A549 (cell line): ENCODE measurements around the gene PBRM1.

Experiments used
- BCL3 ChIP-seq: fragments of >200 bp; sonication (Bioruptor Twin); formaldehyde crosslinking; IDR thresholded peaks from 3 replicates; pipeline ENCODE4 v1.6.1; 2016
- BHLHE40 ChIP-seq: IDR thresholded peaks from 2 replicates; pipeline ENCODE4 v1.6.1; 2012; ENCODE audit warnings: low read depth, low read length, inconsistent platforms
- CEBPB ChIP-seq, 2 experiments: fragments of >200 bp in 1 of 2; sonication (Bioruptor Twin) in 1 of 2; formaldehyde crosslinking in 1 of 2; IDR thresholded peaks; 2 replicates each; pipeline ENCODE4 v1.6.1; 2012 to 2016
- EP300 ChIP-seq, 2 experiments: fragments of >200 bp; sonication (Bioruptor Twin); formaldehyde crosslinking; IDR thresholded peaks; 2 replicates in 1 of 2; 3 replicates in 1 of 2; pipeline ENCODE4 v1.6.1; 2016 to 2017
- HMGXB4 ChIP-seq: fragments of 250-450 bp; sonication (Bioruptor Pico); IDR thresholded peaks from 2 replicates; pipeline ENCODE4 v1.5.0; 2021; ENCODE audit warnings: mild to moderate bottlenecking, moderate library complexity, borderline replicate concordance
- JUNB ChIP-seq: fragments of >200 bp; sonication (Bioruptor Twin); formaldehyde crosslinking; IDR thresholded peaks from 2 replicates; pipeline ENCODE4 v1.6.1; 2016
- MYC ChIP-seq: IDR thresholded peaks from 2 replicates; pipeline ENCODE4 v1.6.1; 2012; ENCODE audit warnings: mild to moderate bottlenecking, inconsistent platforms, low read length, improper control_type of control experiment, borderline replicate concordance
- NR3C1 ChIP-seq: fragments of >200 bp; sonication (Bioruptor Twin); formaldehyde crosslinking; IDR thresholded peaks from 3 replicates; pipeline ENCODE4 v1.6.1; 2017
- POLR2A ChIP-seq: IDR thresholded peaks from 2 replicates; pipeline ENCODE4 v1.6.1; 2012; ENCODE audit warnings: mild to moderate bottlenecking, low read length
- POLR2AphosphoS2 ChIP-seq: conservative IDR thresholded peaks from 2 replicates; pipeline ENCODE4 v1.6.1; 2012; ENCODE audit warnings: low read length, improper control_type of control experiment, inconsistent platforms
- ZC3H11A ChIP-seq: fragments of 450-650 bp; IDR thresholded peaks from 2 replicates; pipeline ENCODE4 v1.6.1; 2014; ENCODE audit warnings: antibody characterized with exemption, mild to moderate bottlenecking
- ZNF302 ChIP-seq: fragments of 250-450 bp; sonication (Bioruptor Pico); IDR thresholded peaks from 2 replicates; pipeline ENCODE4 v1.9.0; 2021; ENCODE audit warnings: inconsistent platforms, mild to moderate bottlenecking, moderate library complexity
- TF ChIP-seq, protein P1 (sequence below): fragments of >200 bp; sonication (Bioruptor Twin); formaldehyde crosslinking; IDR thresholded peaks from 3 replicates; pipeline ENCODE4 v1.5.1; 2016
- TF ChIP-seq, protein P2 (sequence below): fragments of 200-600 bp; sonication (generic); IDR thresholded peaks from 2 replicates; pipeline ENCODE4 v1.6.1; 2016; ENCODE audit warnings: antibody characterized with exemption, mild to moderate bottlenecking, moderate library complexity

DNA sequence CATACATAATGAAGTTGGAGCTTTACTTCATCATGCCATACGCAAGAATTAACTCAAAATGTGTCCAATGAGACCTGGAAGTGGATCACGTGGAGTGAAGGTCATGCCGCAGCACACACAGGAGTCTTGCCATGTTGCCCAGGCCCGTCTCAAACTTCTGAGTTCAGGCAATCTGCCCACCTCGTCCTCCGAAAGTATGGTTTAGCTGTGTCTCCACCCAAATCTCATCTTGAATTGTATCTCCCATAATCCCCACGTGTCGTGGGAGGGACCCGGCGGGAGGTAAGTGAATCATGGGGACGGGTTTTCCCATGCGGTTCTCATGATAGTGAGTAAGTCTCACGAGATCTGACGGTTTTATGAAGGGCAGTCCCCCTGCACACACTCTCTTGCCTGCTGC lies 45.9 kb upstream of the PBRM1 start:
- TF ChIP-seq CEBPB (IDR thresholded peaks at IDR 0.05) (no peak), ZNF302 (CRISPR knock-in tag) (no peak), BHLHE40 (no peak), HMGXB4 (CRISPR knock-in tag) (no peak), POLR2A (no peak), NR3C1 (no peak), BCL3 (no peak), POLR2AphosphoS2 (no peak), ZC3H11A (no peak), EP300 (IDR thresholded peaks at IDR 0.05) (no peak), JUNB (no peak), MYC (no peak)
- TF ChIP-seq, protein P1, sequence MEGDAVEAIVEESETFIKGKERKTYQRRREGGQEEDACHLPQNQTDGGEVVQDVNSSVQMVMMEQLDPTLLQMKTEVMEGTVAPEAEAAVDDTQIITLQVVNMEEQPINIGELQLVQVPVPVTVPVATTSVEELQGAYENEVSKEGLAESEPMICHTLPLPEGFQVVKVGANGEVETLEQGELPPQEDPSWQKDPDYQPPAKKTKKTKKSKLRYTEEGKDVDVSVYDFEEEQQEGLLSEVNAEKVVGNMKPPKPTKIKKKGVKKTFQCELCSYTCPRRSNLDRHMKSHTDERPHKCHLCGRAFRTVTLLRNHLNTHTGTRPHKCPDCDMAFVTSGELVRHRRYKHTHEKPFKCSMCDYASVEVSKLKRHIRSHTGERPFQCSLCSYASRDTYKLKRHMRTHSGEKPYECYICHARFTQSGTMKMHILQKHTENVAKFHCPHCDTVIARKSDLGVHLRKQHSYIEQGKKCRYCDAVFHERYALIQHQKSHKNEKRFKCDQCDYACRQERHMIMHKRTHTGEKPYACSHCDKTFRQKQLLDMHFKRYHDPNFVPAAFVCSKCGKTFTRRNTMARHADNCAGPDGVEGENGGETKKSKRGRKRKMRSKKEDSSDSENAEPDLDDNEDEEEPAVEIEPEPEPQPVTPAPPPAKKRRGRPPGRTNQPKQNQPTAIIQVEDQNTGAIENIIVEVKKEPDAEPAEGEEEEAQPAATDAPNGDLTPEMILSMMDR, result no peak
- TF ChIP-seq, protein P2, sequence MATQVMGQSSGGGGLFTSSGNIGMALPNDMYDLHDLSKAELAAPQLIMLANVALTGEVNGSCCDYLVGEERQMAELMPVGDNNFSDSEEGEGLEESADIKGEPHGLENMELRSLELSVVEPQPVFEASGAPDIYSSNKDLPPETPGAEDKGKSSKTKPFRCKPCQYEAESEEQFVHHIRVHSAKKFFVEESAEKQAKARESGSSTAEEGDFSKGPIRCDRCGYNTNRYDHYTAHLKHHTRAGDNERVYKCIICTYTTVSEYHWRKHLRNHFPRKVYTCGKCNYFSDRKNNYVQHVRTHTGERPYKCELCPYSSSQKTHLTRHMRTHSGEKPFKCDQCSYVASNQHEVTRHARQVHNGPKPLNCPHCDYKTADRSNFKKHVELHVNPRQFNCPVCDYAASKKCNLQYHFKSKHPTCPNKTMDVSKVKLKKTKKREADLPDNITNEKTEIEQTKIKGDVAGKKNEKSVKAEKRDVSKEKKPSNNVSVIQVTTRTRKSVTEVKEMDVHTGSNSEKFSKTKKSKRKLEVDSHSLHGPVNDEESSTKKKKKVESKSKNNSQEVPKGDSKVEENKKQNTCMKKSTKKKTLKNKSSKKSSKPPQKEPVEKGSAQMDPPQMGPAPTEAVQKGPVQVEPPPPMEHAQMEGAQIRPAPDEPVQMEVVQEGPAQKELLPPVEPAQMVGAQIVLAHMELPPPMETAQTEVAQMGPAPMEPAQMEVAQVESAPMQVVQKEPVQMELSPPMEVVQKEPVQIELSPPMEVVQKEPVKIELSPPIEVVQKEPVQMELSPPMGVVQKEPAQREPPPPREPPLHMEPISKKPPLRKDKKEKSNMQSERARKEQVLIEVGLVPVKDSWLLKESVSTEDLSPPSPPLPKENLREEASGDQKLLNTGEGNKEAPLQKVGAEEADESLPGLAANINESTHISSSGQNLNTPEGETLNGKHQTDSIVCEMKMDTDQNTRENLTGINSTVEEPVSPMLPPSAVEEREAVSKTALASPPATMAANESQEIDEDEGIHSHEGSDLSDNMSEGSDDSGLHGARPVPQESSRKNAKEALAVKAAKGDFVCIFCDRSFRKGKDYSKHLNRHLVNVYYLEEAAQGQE, result no peak
